NCI-H2227 treated with DMSO at 0.1 percent for 48 hours (cell line): ENCODE data around the gene SEMA5A.

Experiments used
- DNase-seq: peaks from one replicate; lab custom pipeline; 2025; lab: John Stamatoyannopoulos, UW

The SEMA5A gene

GRCh38 chr5:9058666-9059065 lies 487.2 kb downstream of the SEMA5A start:
- no peak for DNase-seq

- DNase-seq = no peak
Observed at GRCh38 chr5:9058161-9058560, 487.7 kb downstream of the SEMA5A start.

GRCh38 chr5:9057406-9058000 lies 488.4 kb downstream of the SEMA5A start:
- DNase-seq = no peak

GRCh38 chr5:9056046-9056445 lies 489.8 kb downstream of the SEMA5A start:
- DNase-seq = no peak

- DNase-seq = no peak
Observed at GRCh38 chr5:9054821-9055589, 490.9 kb downstream of the SEMA5A start.

GRCh38 chr5:9054322-9054721 lies 491.6 kb downstream of the SEMA5A start:
- DNase-seq = no peak

GRCh38 chr5:9052421-9052820 lies 493.5 kb downstream of the SEMA5A start:
- no peak for DNase-seq

- DNase-seq = no peak
Observed at GRCh38 chr5:9051779-9052178, 494.1 kb downstream of the SEMA5A start.

- no peak for DNase-seq
Observed at GRCh38 chr5:9047932-9048331, 497.9 kb downstream of the SEMA5A start.

- DNase-seq = no peak
Observed at GRCh38 chr5:9046756-9047481, 499.0 kb downstream of the SEMA5A start.

GRCh38 chr5:9045946-9046345 lies 499.9 kb downstream of the SEMA5A start:
- DNase-seq = no peak

- DNase-seq = no peak
Observed at GRCh38 chr5:9042241-9042640, 503.6 kb downstream of the SEMA5A start.

GRCh38 chr5:9040475-9040874 lies 505.4 kb downstream of the SEMA5A start:
- DNase-seq = no peak

- DNase-seq = no peak
Observed at GRCh38 chr5:9037048-9037447, 508.8 kb downstream of the SEMA5A start.

GRCh38 chr5:9035346-9035745 lies 510.5 kb downstream of the SEMA5A start:
- no peak for DNase-seq

GRCh38 chr5:9034649-9035048 lies 511.2 kb downstream of the SEMA5A start:
- no peak for DNase-seq

GRCh38 chr5:9033524-9033923 lies 512.4 kb downstream of the SEMA5A start:
- DNase-seq = no peak

- no peak for DNase-seq
Observed at GRCh38 chr5:9025942-9026341, 519.9 kb downstream of the SEMA5A start.

GRCh38 chr5:9020996-9021395 lies 524.9 kb downstream of the SEMA5A start:
- DNase-seq = no peak

GRCh38 chr5:9015937-9016270 lies 530.0 kb downstream of the SEMA5A start:
- no peak for DNase-seq

GRCh38 chr5:9015260-9015936 lies 530.5 kb downstream of the SEMA5A start:
- no peak for DNase-seq

- DNase-seq = no peak
Observed at GRCh38 chr5:9013147-9013546, 532.7 kb downstream of the SEMA5A start.
